Measurements from ENCODE around the gene MMP20. TPM values are rescaled to one million over a fixed set of nuclear protein-coding genes. Genes with fewer than 3 reads are reported as not detected.

The MMP20 gene
- total RNA-seq, 1 experiment from 2014 or later, result not detected

GRCh38 chr11:102637731-102638130 lies 12.6 kb upstream of the MMP20 start:
- H3K27me3 ChIP-seq (ENCODE audit: insufficient read depth, low read length), result no peaks in the 10 kb centered on the region
- TF ChIP-seq CTCF (conservative IDR thresholded peaks at IDR 0.05), result no peak

More at GRCh38 chr11:102637731-102638130, 12.6 kb upstream of the MMP20 start:
- H2BK20ac ChIP-seq (ENCODE audit: low read depth, low read length, poor library complexity, severe bottlenecking), result no peak overlapping the region
- no peaks in the 10 kb centered on the region for H4K20me1 ChIP-seq (ENCODE audit: control insufficient read depth, insufficient read depth, insufficient read length)
- no peak overlapping the region for H3K23ac ChIP-seq (ENCODE audit: insufficient read length, low read depth, low read length)
- H2BK5ac ChIP-seq (ENCODE audit: insufficient read length, low read length), result no peak overlapping the region
- H3K4me2 ChIP-seq (ENCODE audit: insufficient read depth, insufficient read length, low read length), result no peak overlapping the region
- H2BK15ac ChIP-seq (ENCODE audit: low read depth, low read length), result no peak overlapping the region
- WGBS (ENCODE audit: extremely low coverage, insufficient read length, low lambda C conversion rate), result no CpG with 5 or more reads among the region's 5 CpGs
- no peak overlapping the region for H3K9ac ChIP-seq (ENCODE audit: extremely low read depth, insufficient read length, low read length)
- no peaks in the 10 kb centered on the region for H3K79me1 ChIP-seq (ENCODE audit: insufficient read depth, low read depth, low read length, poor library complexity, severe bottlenecking)
- Mint-ChIP-seq H3K36me3 (ENCODE audit: insufficient read depth in 1 of 3, low read depth in 3 of 3) (no peaks in the 10 kb centered on the region), H3K4me1 (peaks cover 4 to 5% of the 10 kb centered on the region in 2 experiments; a peak in 3 of 4 replicates), H3K27ac (no peak overlapping the region), H3K4me3 (no peak overlapping the region), H3K27me3 (ENCODE audit: low read depth) (no peaks in the 10 kb centered on the region; the same call in 1 of the 2 replicates), H3K9me3 (no peaks in the 10 kb centered on the region)
- H3K27ac ChIP-seq (ENCODE audit: insufficient read length, low read depth, low read length), result no peak overlapping the region
- H3T11ph ChIP-seq (ENCODE audit: low read length), result no peak overlapping the region
- H2BK12ac ChIP-seq (ENCODE audit: insufficient read length, low read depth, low read length), result no peak overlapping the region
- no peak overlapping the region for H3K14ac ChIP-seq (ENCODE audit: insufficient read depth, low read length)
- no peak overlapping the region for H3K4ac ChIP-seq (ENCODE audit: low read depth, low read length)
- no peaks in the 10 kb centered on the region for H3K9me3 ChIP-seq (ENCODE audit: control insufficient read depth, low read depth, low read length)
- no peaks in the 10 kb centered on the region for H3K79me2 ChIP-seq (ENCODE audit: insufficient read depth, low read length)
- H3K4me1 ChIP-seq (ENCODE audit: insufficient read depth, low read length), result no peaks in the 10 kb centered on the region; the same call in 1 of the 2 replicates
- no peak overlapping the region for H4K91ac ChIP-seq (ENCODE audit: insufficient read length, low read depth, low read length)
- H3K56ac ChIP-seq (ENCODE audit: insufficient read length, low read depth, low read length), result no peak overlapping the region
- H3K23me2 ChIP-seq (ENCODE audit: insufficient read length, low read depth, low read length, poor library complexity, severe bottlenecking), result no peaks in the 10 kb centered on the region
- no peak overlapping the region for H4K8ac ChIP-seq (replicated peaks; ENCODE audit: insufficient read length, low read depth, low read length)
- no peak overlapping the region for H2BK120ac ChIP-seq (ENCODE audit: low read depth, low read length, poor library complexity, severe bottlenecking)
- no peak overlapping the region for H4K5ac ChIP-seq (ENCODE audit: insufficient read length, low read depth, low read length)
- no peak for DNase-seq
- H3K18ac ChIP-seq (ENCODE audit: insufficient read length, low read depth, low read length), result no peak overlapping the region
- no peak overlapping the region for H2AK5ac ChIP-seq (ENCODE audit: insufficient read length, low read length)
- H2AFZ ChIP-seq (ENCODE audit: low read length), result no peak overlapping the region

All from H9 (cell line).